Tongue (tissue), 2 donors: ENCODE results near the gene CCDC9B. TPM values are rescaled to one million over a fixed set of nuclear protein-coding genes. Genes with fewer than 3 reads are reported as not detected.

Source experiments
- DNase-seq: peaks from one replicate; pipeline ENCODE4 v3.0.0-alpha.2; 2015
- total RNA-seq: library from RNA; depleted of rRNA; stranded (reverse); fragments of >200 nt; gene quantifications from one replicate; pipeline ENCODE4 v1.2.3, GENCODE V29; 2014

The CCDC9B gene
- total RNA-seq, 1 donor from 2014 or later: 25.4 TPM

DNA sequence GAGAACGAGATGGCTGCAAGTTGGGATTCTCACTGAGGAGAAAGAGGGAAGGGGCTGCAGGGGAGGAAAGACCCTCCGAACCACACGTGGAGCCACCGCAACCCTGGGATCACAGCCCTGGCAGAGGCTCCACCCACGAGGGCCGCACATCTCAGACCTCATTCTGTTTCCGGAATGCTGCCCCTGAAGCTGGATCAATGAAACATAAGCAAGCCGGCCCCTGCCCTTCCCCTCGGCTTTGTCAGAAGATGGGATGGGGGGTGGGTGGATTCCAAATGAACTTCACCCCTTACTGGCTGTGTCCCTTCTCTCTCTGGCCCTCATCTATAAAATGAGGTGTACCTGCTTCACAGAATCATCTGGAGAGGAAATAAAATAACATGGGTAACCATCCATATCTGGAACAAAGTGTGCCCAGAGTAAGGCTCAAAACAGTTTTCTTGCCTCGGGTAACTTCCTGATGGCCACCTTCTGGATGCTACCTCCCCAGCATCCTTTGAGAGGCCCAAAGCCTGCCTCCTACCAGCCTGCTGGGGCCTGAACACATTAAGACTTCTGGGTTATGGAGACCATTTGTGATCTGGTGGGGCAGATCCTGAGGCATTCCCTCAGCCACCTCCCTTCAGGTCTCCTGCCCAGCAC is 4.6 kb upstream of the CCDC9B start:
- no peak for DNase-seq

DNA sequence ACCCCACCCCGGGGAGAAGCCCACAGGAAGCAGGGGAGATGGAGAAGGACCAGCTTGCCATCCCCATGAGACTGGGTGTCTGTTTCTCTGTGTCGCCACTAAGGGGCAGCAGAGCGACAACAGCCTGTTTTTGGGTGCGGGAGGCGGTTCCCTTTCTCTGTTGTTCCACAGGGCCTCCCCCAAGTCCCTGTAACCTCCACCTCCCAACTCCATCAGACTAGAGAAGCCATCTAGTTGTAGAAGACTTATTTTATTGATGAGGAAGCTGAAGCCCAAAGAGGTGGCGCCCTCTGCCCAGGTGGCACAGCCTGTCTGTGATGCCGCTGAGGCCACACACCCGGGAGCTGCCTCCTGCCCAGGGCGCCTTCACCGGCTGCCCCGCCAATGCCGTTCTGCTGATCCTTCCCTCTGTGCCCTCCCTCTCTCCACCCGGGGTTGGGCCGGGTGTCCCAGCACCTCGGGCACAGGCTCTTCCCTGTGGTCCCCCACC is 3.9 kb upstream of the CCDC9B start:
- DNase-seq: peak; percentile 67

DNA sequence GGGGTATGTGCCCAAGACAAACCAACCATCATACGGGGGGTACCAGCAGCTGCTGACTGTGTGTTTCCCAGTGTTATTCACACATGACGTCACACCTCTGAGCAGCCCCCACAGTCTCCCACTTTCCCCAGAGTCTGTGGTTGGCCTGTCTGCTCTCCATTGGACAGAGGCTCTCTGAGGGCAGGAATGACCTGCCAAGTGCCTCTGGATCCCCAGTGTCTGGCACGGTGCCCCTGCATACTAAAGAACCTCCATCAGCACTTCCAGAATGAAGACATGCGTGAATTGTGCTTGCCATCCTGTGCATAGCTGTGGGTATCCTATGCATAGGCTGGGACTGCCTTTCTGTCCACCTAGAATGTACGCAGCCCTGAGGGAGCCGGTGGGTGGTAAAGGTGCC is 3.5 kb upstream of the CCDC9B start:
- DNase-seq: no peak

DNA sequence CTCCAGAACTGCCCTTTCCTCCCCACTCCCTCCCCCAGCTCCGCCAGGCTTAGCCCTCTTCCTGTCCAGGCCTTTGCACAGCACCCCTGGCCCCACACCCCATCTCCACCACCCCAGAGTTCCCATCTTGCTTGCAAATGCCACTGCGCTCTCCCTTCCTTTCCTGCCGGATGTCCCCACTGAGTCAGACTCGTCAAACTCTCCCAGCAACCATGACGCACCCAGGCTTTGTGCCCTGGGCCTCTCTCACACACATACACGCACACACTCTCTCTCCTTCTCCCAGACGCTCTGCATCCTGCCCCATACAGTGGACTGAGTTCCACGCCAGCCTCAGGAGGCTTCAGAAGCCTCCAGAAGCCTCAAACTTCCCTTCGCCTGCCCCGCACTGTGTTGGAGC is 2.8 kb upstream of the CCDC9B start:
- no peak for DNase-seq

DNA sequence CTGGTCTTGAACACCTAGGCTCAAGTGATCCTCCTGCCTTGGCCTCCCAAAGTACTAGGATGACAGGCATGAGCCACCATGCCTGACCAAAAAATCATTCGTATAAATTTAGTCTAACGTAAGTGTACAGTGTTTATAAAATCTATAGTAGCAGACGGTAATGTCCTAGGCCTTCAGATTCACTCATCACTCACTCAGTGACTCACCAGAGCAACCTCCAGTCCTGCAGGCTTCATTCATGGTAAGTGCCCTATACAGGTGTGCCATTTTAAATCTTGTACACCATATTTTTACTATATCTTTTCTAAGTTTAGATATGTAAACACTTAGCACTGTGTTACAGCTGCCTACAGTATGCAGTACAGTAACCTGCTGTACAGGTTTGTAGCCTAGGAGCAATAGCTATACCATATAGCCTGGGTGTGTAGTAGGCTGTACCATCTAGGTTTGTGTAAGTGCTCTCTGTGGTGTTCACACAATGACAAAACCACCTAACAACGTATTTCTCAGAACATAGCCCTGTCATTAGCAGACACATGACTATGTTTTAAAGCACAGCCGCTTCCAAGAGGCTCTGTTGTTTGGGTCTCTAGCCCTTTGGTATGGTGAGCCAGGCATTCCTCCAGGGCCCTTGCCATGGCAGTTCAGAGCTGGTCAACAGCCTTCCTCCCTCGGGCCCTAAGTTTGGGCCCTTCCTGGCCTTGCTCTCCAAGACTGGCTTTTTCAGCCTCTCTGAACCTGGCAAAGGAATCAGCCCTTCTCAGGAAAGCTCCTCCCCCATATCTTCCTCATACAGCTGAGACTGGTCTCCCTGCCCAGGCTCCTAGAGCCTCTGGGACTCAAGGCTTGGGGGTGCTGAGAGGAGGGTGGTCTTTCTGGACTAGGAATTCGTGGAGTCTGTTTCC is 1.9 kb upstream of the CCDC9B start:
- no peak for DNase-seq

DNA sequence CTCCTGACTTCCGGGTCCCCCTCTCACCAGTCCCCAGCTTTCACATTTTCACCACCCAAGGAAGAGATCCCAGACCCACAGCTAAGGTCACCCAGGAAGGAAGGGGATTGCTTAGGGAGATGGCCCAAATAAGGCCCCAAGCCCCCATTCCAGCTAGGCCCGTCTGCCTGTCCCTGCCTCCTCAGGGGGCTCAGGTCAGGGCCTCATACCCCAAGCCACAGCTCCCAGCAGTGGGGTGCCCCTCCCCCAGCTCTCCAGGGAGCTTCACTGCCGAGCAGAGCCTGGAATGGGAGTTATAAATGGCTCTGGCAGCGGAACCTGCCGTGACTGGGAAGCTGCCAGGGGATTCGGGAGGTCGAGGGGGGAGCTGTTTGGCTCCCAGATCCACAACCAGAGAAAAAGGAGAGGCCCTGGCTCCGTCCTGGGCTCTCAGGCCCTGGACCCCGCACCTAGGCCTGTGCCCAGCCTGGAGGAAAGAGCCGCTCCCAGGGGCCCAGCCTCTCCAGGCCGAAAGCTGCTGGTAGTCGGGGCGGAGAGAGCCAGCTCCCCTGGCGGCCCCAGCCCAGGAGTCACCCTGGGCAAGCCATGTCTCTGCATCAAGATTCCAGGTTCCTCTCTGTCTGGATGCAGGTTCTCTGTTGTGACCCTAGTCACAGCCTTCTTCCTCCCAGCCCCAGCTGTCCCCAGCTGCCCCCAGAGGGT is 550 bp downstream of the CCDC9B start:
- peak; percentile 82 for DNase-seq

DNA sequence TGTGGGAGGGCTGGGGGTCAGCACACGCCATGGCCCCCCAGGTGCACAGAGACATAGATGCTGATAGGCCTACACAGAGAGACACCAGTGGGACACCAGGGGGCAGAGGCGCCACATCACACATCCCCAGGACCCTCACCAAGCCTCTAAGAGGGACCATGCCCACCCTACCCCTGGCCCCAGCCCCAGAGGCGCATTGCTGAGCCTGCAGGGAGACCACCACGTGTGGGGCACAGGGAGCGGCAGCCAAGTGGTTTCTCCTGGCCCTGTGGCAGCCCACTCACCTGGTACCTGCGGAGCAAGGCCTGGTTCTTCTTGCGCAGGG is 1.2 kb downstream of the CCDC9B start:
- DNase-seq: no peak

DNA sequence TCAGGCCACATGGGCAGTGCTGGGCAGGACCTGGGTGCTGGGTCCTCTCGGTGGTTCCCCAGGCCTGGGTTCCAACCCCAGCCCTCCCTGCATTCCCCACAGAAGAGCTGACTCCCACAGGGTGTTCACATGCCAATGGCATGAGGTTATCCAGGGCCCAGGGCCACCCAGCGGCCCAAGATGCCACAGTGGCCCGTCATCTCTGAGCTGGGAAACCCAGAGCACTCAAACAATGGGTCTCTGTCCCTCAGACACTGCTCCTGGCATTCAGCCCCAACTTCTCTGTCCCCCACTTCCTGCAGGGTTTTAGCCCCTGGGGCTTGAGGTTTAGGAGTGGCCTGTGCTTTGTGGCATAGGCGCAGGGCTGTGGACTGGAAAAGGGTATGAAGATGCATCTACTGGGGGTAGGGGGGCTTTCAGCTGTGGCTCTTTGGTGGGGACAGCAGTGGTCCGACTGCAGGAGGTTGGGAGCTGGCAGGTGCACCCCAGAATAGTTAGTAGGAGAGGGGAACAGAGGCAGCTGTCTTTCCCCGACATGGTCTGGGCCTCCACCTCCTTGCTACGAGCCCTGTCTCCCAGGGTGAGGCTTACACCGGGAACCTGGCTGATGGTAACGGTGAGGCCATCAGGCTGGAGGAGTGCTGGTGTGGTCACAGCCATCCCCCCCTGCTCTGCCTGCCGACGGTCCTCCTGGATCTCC is 1.7 kb downstream of the CCDC9B start:
- DNase-seq: no peak

DNA sequence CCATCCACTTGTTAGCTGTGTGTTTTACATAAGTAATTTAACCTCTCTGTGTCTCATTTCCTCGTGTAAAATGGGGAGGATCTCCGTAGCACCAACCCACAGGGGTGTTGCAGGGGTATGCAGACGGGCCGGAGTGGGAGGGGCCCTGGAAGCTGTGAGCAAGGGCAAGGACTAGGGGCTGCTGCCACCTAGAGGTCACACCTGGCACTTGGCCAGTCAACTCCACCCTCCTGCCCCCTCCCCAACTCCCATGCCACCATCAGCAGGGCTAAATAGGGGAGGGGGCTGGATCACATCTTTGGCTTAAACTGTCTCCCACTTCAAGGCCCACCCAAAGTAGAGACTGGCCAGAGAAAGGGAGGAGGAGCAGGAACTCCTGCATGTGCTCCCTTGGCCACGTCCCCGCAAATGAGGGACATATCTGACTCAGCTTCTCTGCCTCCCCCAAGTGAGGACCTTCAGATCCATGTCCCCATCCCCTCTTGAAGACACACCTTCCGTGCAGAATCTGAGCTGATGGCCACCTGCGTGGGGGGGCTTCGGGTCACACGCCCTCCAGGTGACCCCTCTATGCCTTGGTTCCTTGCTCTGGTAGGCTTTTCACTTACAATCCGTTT is 2.6 kb downstream of the CCDC9B start:
- DNase-seq: peak; percentile 83

DNA sequence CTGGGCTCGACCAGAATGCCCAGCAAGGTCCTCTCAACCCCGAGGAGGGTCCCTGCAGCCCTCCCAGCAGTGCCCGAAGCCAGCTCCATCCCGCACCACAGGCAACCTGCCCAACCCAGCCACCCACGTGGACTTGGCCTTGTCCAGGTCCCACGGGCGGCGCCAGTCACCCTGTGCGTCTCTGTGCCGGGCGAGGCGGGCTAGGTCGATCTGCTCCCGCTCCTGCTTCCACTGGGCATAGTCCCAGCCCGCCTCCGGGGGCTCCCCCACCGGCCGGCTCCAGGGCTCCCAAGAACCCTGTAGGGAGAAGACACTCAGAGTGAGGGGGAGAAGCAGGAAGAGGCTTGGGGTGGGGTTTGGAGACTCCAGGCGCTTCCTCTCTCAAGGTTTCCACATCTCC is 3.1 kb downstream of the CCDC9B start:
- DNase-seq: no peak

DNA sequence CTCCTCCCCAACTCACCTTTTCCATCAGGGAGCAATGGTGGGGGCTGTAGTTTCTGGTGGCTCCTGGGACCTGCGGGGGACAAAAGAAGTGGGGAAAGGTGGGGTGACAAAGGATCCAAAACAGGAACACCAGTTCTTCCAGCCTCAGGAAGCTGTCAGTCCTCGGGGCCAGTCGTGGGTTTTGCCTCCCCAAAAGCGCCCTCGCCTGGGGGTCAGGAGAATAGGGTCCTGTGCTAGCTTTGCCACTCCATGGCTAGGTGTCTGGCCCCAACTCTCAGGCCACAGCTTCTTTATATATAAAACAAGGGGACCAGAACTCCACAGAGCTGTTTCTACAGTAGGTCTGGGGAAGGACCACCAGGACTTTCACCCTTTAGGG is 4.0 kb downstream of the CCDC9B start:
- no peak for DNase-seq

DNA sequence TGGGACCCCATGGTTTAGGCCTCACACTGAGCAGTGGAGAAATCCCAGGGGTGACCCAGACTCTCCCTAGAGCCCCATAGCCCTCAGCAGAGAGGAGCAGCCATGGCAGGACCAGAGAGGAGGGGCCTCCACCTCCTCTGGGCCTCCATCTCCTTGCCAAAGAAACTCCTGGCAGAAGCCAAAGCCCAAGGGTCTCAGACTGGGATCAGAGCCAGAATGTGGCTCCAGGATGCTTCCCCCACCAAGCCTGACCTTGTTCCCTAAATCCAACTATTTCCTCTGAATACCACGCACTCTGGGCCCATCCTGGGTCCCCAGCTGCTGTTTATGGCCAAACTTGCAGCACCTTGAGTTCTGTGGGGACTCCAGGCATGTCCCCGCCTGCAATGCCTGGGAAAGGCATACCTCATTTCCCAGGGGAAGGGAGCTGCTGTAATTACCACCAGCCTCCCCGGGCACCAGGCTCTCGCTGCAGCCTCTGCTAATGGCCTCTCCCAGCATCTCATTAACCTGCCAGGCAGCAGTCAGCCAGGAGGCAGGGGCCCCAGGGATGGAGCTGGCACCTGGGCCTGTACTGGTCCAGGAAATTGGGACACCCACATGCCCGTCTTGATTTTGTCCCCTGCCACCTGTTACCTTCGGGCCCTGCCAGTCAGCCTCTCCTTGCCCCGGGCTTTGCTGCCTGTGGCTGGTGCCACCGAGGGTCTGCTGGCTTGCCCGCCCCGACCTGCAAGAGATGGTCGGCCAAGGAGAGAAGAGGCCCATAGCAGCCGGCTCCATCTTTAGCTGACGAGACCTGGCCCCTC is 4.6 kb downstream of the CCDC9B start:
- DNase-seq: no peak

DNA sequence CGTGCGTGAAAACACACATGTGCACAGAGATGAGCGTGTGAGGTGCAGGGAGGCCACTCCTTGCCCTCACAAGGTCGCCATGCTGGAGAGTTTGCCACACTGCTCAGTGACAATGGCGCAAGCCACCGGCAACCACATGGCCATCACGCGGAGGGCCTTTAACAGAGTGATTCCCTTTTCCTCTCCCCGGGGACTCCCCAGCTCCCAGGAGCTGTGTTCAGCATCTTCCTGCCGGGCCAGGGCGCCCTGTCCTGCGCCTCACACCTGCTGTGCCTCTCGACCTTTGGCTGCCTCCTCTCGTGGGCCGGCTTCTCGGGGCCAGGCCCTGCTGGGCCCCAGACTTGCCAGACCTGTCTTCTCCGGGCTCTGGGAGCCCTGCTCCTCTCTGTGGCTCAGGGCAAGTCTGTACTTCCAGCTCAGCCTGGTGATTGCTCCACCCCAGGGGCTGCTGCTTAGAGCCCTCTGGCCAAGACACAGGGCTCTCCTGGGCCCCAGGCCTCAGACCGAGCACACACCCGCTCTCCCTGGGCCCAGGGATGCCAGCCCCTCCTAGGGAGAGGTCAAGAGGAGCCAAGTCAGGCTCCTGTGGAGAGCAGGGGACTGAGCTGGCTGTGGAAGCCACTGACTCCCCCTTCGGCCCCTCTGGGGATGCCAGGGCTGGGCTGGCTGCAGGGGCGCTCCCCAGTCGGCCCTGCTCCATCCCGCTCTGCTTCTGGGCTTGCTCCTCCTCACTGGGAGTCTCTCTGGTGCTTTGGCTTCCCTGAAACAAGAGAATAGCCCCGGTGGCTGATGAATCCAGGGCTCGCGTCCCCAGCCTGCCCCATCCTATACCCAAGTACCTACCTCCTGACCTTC is 5.6 kb downstream of the CCDC9B start:
- DNase-seq: no peak

DNA sequence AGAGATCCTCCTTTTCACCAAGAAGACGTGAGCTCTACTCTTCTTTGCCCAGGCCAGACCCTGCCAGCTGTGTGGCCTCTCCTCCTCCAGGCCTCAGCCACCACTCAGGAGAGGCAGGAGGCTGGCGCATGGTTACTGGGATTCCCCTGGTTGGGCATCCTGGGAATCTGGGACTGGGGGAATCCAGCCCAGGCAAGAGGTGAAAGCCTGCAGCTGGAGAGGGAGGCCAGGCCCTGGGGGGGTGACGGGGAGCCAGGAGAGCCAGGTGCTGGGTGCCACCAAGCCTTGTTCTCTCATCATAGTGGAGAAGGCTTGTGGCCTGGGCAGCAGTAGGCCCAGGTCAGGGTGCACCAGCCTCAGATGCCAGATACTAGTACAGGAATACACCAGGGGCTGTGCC is 6.2 kb downstream of the CCDC9B start:
- no peak for DNase-seq

DNA sequence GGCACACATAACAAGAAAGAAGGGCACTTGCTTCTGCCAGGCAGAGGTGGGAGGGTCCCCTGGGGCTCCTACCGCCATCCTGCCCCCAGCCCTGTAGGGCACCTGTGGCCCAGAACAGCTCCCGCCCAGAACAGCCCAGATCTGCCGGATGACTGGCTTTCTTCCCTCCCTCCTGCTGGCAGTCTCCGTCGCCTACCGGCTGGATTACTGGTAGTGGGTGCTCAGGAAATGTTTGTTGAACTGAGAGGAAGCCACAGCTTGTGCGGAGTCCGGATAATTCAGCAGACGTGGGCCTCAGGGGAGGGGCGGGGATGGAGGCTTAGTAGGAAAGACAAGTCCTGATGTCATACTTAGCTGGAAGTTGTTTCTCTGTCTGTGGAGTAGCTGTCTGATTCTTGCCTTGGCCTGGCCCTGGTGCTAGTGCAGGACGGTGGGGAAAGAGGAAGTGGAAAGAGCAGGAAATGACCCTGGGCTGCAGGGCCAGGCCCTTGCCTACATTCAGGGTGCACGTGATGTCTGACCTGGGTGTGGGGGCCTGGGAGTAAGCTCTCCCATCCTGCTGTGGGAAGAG is 6.7 kb downstream of the CCDC9B start:
- DNase-seq: peak; percentile 77

DNA sequence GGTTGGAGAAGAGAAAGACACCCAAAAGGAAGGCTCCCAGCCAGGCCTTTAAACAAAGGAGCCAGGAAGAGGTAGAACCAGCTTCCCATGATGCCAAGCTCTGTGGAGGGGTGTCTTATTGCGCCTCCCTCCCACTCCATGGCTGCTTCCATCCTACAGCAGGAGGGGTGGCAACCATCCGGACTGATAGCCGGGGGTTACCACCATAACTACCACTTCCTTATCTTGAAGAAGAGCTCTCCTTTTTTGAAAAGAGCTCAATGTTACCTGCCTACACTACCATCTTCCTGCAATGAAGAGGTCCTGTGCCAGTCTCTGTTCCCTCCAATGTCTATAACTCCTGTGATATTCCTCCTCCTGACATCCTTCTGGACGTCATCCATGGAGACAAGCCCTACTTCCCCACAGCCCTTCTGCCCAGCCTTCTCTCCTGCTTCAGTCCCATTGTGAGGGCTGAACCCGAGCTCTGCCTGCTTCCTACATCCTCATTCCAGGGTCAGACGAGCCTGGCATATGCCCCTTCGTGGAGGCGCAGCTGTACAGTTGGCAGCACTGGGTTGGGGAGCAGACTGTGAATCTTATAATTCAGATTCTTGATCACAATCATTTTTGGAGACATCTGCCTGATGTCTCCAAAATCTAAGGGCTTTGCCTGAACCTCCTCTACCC is 8.5 kb downstream of the CCDC9B start:
- DNase-seq: no peak

DNA sequence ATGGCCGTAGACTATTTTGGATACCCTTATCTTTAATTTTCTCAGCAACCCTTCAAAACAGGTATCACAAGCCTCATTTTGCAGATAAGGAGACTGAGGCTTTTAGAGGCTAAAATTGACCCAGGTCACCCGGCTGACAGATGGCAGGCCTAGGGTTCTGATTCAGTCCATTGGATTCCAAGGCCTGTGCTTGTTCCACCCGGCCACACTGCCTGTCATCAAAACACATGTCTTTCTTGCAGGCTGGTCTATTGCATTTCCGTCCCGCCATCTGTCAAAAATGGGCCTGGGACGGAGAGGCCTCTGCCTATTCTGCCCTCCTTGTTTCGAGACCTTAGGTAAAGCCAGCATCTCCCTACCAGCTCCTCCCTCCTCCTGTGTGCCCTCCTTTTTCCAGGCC is 9.1 kb downstream of the CCDC9B start:
- DNase-seq: no peak

DNA sequence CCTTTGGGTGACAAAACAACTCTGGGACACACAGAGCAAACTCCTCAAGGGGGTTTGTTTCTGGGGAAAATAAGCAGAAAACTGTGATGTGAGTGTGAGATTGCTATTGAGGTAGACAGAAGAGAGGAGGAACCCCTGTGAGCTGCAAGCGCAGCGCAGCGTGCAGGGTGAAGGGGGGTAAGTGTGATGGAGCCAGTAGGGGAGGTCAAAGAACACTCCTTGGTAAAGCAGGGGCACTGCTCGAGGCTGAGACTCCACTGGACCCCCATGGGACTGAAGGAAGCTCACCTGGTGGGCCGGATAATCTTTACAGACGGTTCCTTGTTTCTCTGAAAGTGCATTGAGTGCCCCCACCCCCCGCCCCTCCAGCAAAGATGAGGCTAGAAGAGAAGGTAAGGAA is 9.7 kb downstream of the CCDC9B start:
- no peak for DNase-seq

DNA sequence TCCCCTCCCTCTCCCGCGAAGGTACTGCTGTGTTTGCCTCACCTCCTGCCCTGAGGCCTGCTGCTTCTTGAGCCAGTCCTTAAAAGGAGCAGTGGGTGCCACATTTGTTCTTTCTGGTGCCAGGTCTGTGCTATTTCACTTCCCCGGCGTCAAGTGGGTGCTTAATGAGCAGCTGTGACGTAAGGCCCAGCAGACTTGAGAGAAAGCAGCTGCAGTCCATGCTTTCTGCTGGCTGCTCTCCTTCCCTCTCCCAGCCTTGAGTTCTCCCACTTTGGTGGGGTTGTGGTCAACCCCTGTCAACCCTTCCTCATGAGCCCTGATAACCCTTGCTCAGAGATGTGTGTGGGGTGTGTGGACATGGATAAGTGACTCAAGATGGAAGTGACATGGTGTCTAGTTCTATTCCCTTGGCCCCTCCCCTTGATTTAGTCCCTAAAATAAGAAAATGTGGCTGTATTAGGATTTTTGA is 10.3 kb downstream of the CCDC9B start:
- peak; percentile 80 for DNase-seq
